ENCODE measurements around the gene VCL.

GRCh38 chr10:73959484-73960243 lies 38.3 kb upstream of the VCL start:
- no peak for TF ChIP-seq JUND (IDR thresholded peaks at IDR 0.05)
- no peak for TF ChIP-seq CTCF (IDR thresholded peaks at IDR 0.05 in 2 of 3, conservative IDR thresholded peaks at IDR 0.05 in 1 of 3; ENCODE audit: borderline replicate concordance in 1 of 3, insufficient read depth in 1 of 3, low read depth in 2 of 3, low read length in 2 of 3)
- no peak for TF ChIP-seq RAD21 (IDR thresholded peaks at IDR 0.05; ENCODE audit: low read depth)

Measured in HCT116 (cell line).